22Rv1 (cell line): ENCODE results near the gene HNRNPA2B1.

Experiments used
- CTCF ChIP-seq: fragments of 450-650 bp; IDR thresholded peaks from 2 replicates; pipeline ENCODE4 v1.5.1; 2017; ENCODE audit warnings: mild to moderate bottlenecking
- ZFX ChIP-seq: fragments of 450-650 bp; IDR thresholded peaks from 2 replicates; pipeline ENCODE4 v1.6.1; 2017; ENCODE audit warnings: antibody characterized with exemption, borderline replicate concordance

GRCh38 chr7:26200444-26201246, at the start of gene HNRNPA2B1:
- TF ChIP-seq CTCF (no peak), ZFX (no peak)
